SU-DHL-6 (cell line): ENCODE results near the gene KLHL29.

Experiments
- EZH2phosphoT487 ChIP-seq: fragments of 200-600 bp; sonication (generic), shearing (Covaris generic); conservative IDR thresholded peaks from 2 replicates; pipeline ENCODE4 v1.6.1; 2018; ENCODE audit warnings: mild to moderate bottlenecking, antibody characterized with exemption, low read length, moderate library complexity, mixed read lengths
- TF ChIP-seq, protein P1 (sequence below): fragments of 200-600 bp; sonication (generic); IDR thresholded peaks from one replicate; pipeline ENCODE4 v1.5.1; 2017; ENCODE audit warnings: antibody characterized with exemption, mild to moderate bottlenecking, low read length, moderate library complexity; ENCODE audit not compliant: insufficient read depth, poor library complexity, severe bottlenecking

DNA sequence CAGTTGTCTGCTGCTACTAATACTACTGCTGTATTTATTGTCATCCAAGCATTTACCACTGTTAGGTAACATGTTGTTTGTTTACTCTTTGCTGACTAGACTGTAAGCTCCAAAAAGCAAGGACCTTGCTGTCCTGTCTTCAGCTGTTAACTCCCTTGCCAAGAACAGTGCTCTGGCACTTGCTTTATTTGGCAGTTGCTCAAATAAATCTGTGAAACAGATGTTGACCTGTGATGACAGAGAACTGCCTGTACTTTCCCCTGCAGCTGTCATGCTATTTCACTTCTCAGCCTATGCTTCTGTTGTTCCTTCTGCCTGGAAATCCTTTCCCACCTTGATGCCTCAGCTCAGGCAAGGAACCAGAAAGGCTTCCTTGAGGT, 360.7 kb downstream of the KLHL29 start:
- TF ChIP-seq, protein P1, sequence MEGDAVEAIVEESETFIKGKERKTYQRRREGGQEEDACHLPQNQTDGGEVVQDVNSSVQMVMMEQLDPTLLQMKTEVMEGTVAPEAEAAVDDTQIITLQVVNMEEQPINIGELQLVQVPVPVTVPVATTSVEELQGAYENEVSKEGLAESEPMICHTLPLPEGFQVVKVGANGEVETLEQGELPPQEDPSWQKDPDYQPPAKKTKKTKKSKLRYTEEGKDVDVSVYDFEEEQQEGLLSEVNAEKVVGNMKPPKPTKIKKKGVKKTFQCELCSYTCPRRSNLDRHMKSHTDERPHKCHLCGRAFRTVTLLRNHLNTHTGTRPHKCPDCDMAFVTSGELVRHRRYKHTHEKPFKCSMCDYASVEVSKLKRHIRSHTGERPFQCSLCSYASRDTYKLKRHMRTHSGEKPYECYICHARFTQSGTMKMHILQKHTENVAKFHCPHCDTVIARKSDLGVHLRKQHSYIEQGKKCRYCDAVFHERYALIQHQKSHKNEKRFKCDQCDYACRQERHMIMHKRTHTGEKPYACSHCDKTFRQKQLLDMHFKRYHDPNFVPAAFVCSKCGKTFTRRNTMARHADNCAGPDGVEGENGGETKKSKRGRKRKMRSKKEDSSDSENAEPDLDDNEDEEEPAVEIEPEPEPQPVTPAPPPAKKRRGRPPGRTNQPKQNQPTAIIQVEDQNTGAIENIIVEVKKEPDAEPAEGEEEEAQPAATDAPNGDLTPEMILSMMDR = no peak
- no peak for TF ChIP-seq EZH2phosphoT487
